HT1080 (cell line): ENCODE results near the gene C3orf22. TPM values are rescaled to one million over a fixed set of nuclear protein-coding genes. Genes with fewer than 3 reads are reported as not detected.

Experiments
- DNase-seq: peaks from one replicate; pipeline ENCODE4 v3.0.0-alpha.2; 2015; ENCODE audit warnings: low read depth
- small RNA-seq: library from RNA; depleted of rRNA; stranded (forward); fragments of <200 nt; gene quantifications from one replicate; pipeline ENCODE3, GENCODE V24; 2014
- total RNA-seq: library from RNA; depleted of rRNA; stranded (reverse); fragments of >200 nt; shearing (Covaris generic); gene quantifications from 2 replicates; pipeline ENCODE4 v1.2.3, GENCODE V29; 2014; rRNA removed

Gene C3orf22
- total RNA-seq, 1 experiment from 2014 or later, result not detected

- DNase-seq, result no peak
Observed at GRCh38 chr3:126515066-126515706, 43.5 kb downstream of the C3orf22 start.

- no peak for DNase-seq
Observed at GRCh38 chr3:126514161-126514560, 44.6 kb downstream of the C3orf22 start.

GRCh38 chr3:126512916-126513650 lies 45.6 kb downstream of the C3orf22 start:
- no peak for DNase-seq

- DNase-seq, result no peak
Observed at GRCh38 chr3:126512026-126512425, 46.7 kb downstream of the C3orf22 start.

- no peak for DNase-seq
Observed at GRCh38 chr3:126511291-126511690, 47.4 kb downstream of the C3orf22 start.

- DNase-seq, result no peak
Observed at GRCh38 chr3:126510308-126510910, 48.3 kb downstream of the C3orf22 start.

GRCh38 chr3:126509597-126510307 lies 49.0 kb downstream of the C3orf22 start:
- DNase-seq, result no peak

- peak; percentile 48 for DNase-seq
Observed at GRCh38 chr3:126508564-126508964, 50.2 kb downstream of the C3orf22 start.

- DNase-seq, result no peak
Observed at GRCh38 chr3:126507886-126508285, 50.8 kb downstream of the C3orf22 start.

GRCh38 chr3:126503701-126504100 lies 55.0 kb downstream of the C3orf22 start:
- DNase-seq, result no peak

- DNase-seq, result no peak
Observed at GRCh38 chr3:126502656-126503055, 56.1 kb downstream of the C3orf22 start.

GRCh38 chr3:126501736-126502135 lies 57.0 kb downstream of the C3orf22 start:
- no peak for DNase-seq

- no peak for DNase-seq
Observed at GRCh38 chr3:126501054-126501453, 57.7 kb downstream of the C3orf22 start.

- DNase-seq, result no peak
Observed at GRCh38 chr3:126500016-126500415, 58.7 kb downstream of the C3orf22 start.

Small RNAs within 50 kb of the gene (small RNA-seq; reads per million reads assigned to genes)
- gene RNA5SP138, result not detected

Other genes starting within 250 kb of the C3orf22 start
- 0.13 and 0.20 TPM in 2 replicates for gene KLF15, start 201.5 kb downstream of the C3orf22 start, total RNA-seq
- gene CFAP100, start 164.0 kb downstream of the C3orf22 start, total RNA-seq, result not detected in 2 replicates
- gene ZXDC, start 83.0 kb downstream of the C3orf22 start, total RNA-seq, result 25.5 and 31.7 TPM in 2 replicates
- 0.03 TPM in 1 of 2 replicates, not detected in the other for gene UROC1, start 41.2 kb downstream of the C3orf22 start, total RNA-seq
- not detected in 2 replicates for gene CHST13, start 34.8 kb downstream of the C3orf22 start, total RNA-seq
- 8.8 and 10.3 TPM in 2 replicates for gene TXNRD3, start 96.2 kb upstream of the C3orf22 start, total RNA-seq
- 28.7 and 37.9 TPM in 2 replicates for gene CHCHD6, start 145.3 kb upstream of the C3orf22 start, total RNA-seq